Activated CD4-positive, alpha-beta memory T cell treated with anti-CD3 and anti-CD28 coated beads, Interleukin-2, amount 10 ng/mL, durations not matched to agents 7 days and 5 days (primary cell): ENCODE data around the gene OSBPL2. TPM values are rescaled to one million over a fixed set of nuclear protein-coding genes. Genes with fewer than 3 reads are reported as not detected.
A peak's percentile ranks its signal among the peaks of the same experiment; 100 is the strongest.

ENCODE experiments used
- CTCF ChIA-PET: fragments of 350-600 bp; sonication (Branson Sonifier 250); formaldehyde crosslinking; loops from one replicate; lab custom pipeline; 2021; ENCODE audit warnings: antibody characterized with exemption, inconsistent platforms; lab: Charles Lee
- POLR2A ChIA-PET: fragments of 350-600 bp; sonication (Branson Sonifier 250); formaldehyde crosslinking; loops from one replicate; lab custom pipeline; 2021; ENCODE audit warnings: antibody characterized with exemption; lab: Charles Lee
- DNase-seq: peaks from one replicate; pipeline ENCODE4 v3.0.0-alpha.2; 2020
- H3K27ac Mint-ChIP-seq: one replicate; pipeline ENCODE4 v1.8.0; 2021; ENCODE audit warnings: mild to moderate bottlenecking, mixed read lengths
- H3K27me3 Mint-ChIP-seq: one replicate; pipeline ENCODE4 v1.8.0; 2021; ENCODE audit warnings: mixed read lengths
- H3K36me3 Mint-ChIP-seq: one replicate; pipeline ENCODE4 v1.8.0; 2021; ENCODE audit warnings: low read depth, mixed read lengths
- H3K4me1 Mint-ChIP-seq: one replicate; pipeline ENCODE4 v1.8.0; 2021; ENCODE audit warnings: mixed read lengths
- H3K4me3 Mint-ChIP-seq: one replicate; pipeline ENCODE4 v1.8.0; 2021; ENCODE audit warnings: mild to moderate bottlenecking, mixed read lengths
- H3K9me3 Mint-ChIP-seq: one replicate; pipeline ENCODE4 v1.8.0; 2021; ENCODE audit warnings: mixed read lengths
- total RNA-seq, 2 experiments: library from RNA; stranded (reverse); gene quantifications; one replicate each; pipeline ENCODE4 v1.2.3, GENCODE V29; 2021

Gene OSBPL2
- total RNA-seq, 2 experiments from 2014 or later: 40.3 to 40.6 TPM

DNA sequence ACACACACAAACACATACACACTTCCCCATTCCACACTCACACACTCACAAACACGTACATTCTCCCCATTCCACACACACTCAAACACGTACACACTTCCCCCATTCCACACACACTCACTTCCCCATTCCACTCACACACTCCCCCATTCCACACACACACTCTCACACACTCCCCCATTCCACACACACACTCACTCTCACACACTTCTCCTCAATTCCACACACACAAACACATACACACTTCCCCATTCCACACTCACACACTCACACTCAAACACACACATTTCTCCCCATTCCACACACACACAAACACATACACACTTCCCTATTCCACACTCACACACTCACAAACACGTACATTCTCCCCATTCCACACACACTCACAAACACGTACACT lies 8.7 kb upstream of the OSBPL2 start:
- Mint-ChIP-seq H3K27ac (no peak overlapping the region), H3K27me3 (peaks cover 1% of the 10 kb centered on the region), H3K4me3 (no peak overlapping the region), H3K4me1 (no peaks in the 10 kb centered on the region), H3K36me3 (no peaks in the 10 kb centered on the region), H3K9me3 (no peaks in the 10 kb centered on the region)
- ChIA-PET POLR2A (no interaction called here), CTCF (no interaction called here)
- no peak for DNase-seq

DNA sequence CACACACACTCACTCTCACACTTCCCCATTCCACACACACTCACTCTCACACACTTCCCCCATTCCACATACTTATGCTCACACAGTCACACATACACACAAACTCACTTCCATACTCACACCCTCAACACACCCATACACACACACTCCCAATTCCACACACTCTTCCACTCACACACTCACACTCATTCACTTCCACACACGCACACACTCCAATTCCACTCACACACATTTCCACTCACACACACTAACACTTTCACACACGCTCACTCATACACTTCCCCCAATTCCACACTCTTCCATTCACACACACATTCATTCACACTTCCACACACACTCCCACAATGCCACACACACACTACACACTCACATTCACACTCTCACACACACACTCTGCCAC lies 8.0 kb upstream of the OSBPL2 start:
- Mint-ChIP-seq H3K27ac (no peak overlapping the region), H3K4me3 (no peak overlapping the region), H3K36me3 (no peaks in the 10 kb centered on the region), H3K9me3 (no peaks in the 10 kb centered on the region), H3K27me3 (peaks cover 1% of the 10 kb centered on the region), H3K4me1 (no peaks in the 10 kb centered on the region)
- CTCF ChIA-PET: no interaction called here
- POLR2A ChIA-PET: no interaction called here
- DNase-seq: no peak

DNA sequence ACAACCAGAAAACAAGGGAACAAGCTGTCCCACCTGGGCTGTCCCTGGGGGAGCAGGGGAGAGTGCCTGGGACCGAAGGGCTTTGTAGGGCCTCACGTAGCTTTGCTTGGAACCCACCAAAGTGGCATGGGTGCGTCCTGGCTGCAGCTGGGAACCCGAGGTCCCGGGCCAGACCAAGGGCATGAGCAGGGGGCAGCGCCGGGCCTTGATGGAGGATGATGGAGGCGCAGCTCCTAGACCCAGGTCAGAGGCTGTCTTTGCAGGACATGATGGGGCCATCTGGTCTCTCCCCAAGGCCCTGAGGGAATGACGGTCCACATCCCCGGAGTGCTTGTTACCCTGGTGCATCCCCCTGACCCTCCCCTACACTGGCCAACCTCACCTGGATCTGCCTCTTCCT lies 7.6 kb upstream of the OSBPL2 start:
- Mint-ChIP-seq H3K9me3 (no peaks in the 10 kb centered on the region), H3K27me3 (peaks cover 1% of the 10 kb centered on the region), H3K4me3 (no peak overlapping the region), H3K27ac (no peak overlapping the region), H3K36me3 (no peaks in the 10 kb centered on the region), H3K4me1 (no peaks in the 10 kb centered on the region)
- ChIA-PET CTCF (no interaction called here), POLR2A (no interaction called here)
- DNase-seq: no peak

DNA sequence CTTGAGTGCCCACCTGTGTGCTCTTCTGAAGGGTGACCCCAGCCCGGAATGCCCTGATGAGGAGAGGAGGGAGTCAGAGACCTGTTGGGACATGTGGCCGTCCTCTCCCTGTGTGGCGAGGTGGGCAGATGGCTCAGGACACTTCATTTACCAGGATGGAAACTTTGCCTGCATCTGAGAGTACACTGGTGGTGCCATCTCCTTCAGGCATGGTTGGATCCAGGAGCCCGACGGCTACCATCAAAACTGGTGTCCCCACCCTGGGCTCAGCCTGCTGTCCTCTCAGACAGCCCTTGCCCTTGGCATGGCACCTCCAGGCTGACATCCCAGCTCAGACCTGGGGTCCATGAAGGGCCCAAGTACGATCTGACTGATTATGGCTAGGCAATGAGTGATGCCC lies 7.0 kb upstream of the OSBPL2 start:
- H3K27me3 Mint-ChIP-seq: peaks cover 1% of the 10 kb centered on the region
- no peak overlapping the region for H3K27ac Mint-ChIP-seq
- POLR2A ChIA-PET: no interaction called here
- no peaks in the 10 kb centered on the region for H3K4me1 Mint-ChIP-seq
- no peak for DNase-seq
- CTCF ChIA-PET: no interaction called here
- no peaks in the 10 kb centered on the region for H3K9me3 Mint-ChIP-seq
- H3K4me3 Mint-ChIP-seq: no peak overlapping the region
- H3K36me3 Mint-ChIP-seq: no peaks in the 10 kb centered on the region

DNA sequence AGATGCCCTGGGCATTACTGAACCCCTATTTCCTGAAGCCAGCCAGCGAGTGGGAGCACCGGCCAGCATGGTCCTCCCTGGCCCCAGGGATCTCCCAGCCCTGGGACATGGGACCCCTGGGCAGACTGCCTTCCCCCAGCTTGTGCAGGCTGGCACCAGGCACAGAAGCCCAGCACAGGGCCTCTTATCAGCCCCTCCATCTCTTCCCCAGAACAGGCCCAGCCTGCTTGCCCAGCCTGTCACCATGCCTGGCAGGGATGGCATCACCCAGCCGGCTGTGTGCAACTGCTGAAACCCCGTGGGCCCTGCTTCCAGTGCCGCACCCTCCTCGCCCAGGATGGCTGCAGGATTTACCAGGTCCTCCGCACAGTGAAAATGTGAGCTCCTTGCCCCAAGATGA lies 6.1 kb upstream of the OSBPL2 start:
- CTCF ChIA-PET: no interaction called here
- Mint-ChIP-seq H3K9me3 (no peaks in the 10 kb centered on the region), H3K27ac (no peak overlapping the region), H3K4me3 (no peak overlapping the region), H3K4me1 (no peaks in the 10 kb centered on the region), H3K36me3 (no peaks in the 10 kb centered on the region), H3K27me3 (no peaks in the 10 kb centered on the region)
- POLR2A ChIA-PET: no interaction called here
- no peak for DNase-seq

DNA sequence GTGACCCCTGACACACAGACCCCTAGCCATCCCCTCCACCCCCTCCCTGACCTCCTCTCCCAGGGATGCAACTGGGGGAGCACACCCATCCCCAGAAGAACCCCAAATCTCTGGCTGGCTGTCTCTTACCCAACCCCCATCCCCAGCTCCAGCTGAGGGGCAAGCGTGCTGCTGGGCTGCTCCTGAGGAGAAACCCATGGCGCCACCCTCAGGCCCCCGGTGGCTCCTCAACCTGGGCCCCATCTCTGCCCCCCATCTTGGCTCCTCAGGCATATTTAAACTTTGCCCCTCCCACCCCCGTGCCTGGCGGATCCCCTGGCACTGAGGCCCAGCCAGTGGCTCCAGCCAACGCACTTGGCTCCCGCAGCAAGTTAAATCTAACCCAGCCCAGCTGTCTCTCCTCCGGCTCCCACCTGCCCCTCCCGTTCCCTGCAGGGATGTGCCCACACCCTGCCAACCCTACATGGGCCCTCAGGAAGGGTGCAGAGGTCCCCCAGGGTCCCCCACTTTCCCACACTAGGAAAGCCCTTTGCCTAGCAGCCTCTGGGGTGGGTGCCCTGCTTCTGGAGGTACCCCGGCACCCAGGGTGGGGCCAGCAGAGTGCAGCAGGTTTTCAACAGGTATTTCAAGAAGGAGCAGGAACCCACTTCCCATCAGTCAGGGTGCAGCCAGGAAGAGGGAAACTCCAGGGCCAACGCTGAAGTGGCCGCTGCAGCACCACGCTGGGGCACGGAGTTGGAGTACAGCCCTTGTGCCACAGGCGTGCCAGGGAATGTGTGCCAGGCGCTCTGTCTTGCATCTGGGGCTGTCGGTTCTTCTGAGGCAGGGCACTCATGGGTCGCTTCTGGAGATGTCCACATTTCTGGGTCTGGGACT lies 5.3 kb upstream of the OSBPL2 start:
- no peaks in the 10 kb centered on the region for H3K27me3 Mint-ChIP-seq
- CTCF ChIA-PET: no interaction called here
- H3K9me3 Mint-ChIP-seq: no peaks in the 10 kb centered on the region
- H3K27ac Mint-ChIP-seq: no peak overlapping the region
- no peak for DNase-seq
- POLR2A ChIA-PET: no interaction called here
- peaks cover 5% of the 10 kb centered on the region for H3K4me1 Mint-ChIP-seq
- no peak overlapping the region for H3K4me3 Mint-ChIP-seq
- no peaks in the 10 kb centered on the region for H3K36me3 Mint-ChIP-seq

DNA sequence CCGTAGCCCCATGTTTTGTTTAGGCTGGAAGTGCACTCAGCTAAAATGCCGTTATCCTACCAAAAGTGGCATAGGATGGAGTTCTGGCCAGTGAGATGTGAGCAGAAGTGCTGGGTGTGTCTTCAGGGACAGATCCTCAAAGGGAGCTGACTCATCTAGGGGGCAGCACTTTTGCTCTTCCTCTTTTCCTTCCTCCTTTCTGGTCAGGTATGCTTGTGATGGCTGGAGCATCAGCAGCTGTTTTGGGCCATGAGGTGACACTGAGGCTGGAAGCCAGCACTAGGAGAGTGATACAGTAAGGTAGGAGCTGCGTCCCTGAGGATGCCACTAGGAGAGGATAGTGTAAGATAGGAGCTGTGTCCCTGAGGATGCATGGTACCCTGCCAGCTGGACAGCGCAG lies 4.6 kb upstream of the OSBPL2 start:
- Mint-ChIP-seq H3K36me3 (no peaks in the 10 kb centered on the region), H3K27ac (no peak overlapping the region), H3K4me3 (no peak overlapping the region), H3K4me1 (peaks cover 7% of the 10 kb centered on the region), H3K9me3 (no peaks in the 10 kb centered on the region), H3K27me3 (no peaks in the 10 kb centered on the region)
- DNase-seq: no peak
- ChIA-PET POLR2A (no interaction called here), CTCF (interaction anchor here (0.8 kb wide), 1 partner anchor 12 kb away, joined by 3 read pairs; no protein-coding TSS in a partner anchor)

DNA sequence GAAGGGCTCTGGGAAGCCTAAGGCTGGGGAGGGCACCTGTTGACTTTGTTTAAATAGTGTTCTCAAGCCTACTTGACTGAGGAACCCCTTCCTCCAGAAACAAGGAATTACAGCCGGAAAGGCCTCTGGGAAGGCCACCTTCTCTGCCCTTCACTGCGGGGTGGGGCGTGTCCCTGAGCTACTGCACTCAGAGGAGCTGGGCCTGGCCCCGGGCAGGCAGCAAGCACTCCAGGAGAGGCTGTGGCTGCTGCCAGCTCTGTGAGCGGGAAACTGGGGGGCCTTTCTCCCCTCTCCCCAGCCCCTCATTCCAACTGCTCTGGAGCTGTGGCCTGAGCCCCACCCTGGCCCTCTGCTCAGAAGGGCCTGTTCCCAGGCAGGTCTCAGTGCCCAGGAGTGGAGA lies 4.0 kb upstream of the OSBPL2 start:
- Mint-ChIP-seq H3K4me3 (no peak overlapping the region), H3K36me3 (no peaks in the 10 kb centered on the region), H3K9me3 (no peaks in the 10 kb centered on the region), H3K27me3 (no peaks in the 10 kb centered on the region), H3K4me1 (peaks cover 11% of the 10 kb centered on the region), H3K27ac (no peak overlapping the region)
- no peak for DNase-seq
- ChIA-PET POLR2A (no interaction called here), CTCF (interaction anchor here (0.8 kb wide), 1 partner anchor 12 kb away, joined by 3 read pairs; no protein-coding TSS in a partner anchor)

DNA sequence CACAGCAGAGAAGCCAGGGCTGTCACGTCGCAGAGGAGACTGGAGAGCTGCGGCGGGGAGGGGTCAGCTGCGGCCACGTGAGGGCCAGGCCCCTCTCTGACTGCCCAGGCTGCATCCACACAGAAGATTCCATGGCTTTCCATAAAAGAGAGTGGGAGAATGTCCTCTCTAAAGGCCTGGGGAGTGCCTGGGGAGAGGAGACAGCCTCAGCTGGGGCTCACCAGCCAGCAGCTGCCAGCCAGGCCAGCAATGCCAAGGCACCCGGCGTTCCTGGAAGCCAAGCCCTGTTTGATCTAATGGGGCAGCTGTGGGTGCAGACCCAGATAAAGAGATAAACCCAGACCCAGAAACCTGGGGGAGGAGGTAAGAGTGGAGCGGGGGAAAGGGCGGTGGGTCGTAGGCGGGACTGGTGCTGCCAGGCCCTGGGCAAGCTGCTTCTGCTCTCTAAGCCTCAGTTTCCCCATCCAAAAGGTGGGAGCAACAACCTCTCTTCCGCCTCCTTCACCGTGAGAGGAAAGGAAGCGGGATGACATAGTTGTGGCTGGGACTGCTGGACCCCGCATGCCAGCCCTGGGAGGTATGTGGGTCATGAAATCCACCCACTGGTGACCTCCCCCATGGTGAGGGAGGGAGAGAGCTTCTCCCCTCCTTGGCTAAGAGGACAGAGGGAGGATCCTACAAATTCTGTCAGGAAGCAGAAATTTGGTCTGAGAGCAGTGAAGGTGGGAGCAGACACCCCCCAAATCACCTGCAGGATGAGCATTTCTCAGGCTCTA lies 3.1 kb upstream of the OSBPL2 start:
- no peak for DNase-seq
- CTCF ChIA-PET: no interaction called here
- Mint-ChIP-seq H3K27me3 (no peaks in the 10 kb centered on the region), H3K9me3 (no peaks in the 10 kb centered on the region), H3K27ac (no peak overlapping the region), H3K4me1 (peaks cover 19% of the 10 kb centered on the region), H3K36me3 (no peaks in the 10 kb centered on the region), H3K4me3 (no peak overlapping the region)
- POLR2A ChIA-PET: interaction anchor here (1.0 kb wide), 1 partner anchor 40 kb away, joined by 3 read pairs; no protein-coding TSS in a partner anchor

DNA sequence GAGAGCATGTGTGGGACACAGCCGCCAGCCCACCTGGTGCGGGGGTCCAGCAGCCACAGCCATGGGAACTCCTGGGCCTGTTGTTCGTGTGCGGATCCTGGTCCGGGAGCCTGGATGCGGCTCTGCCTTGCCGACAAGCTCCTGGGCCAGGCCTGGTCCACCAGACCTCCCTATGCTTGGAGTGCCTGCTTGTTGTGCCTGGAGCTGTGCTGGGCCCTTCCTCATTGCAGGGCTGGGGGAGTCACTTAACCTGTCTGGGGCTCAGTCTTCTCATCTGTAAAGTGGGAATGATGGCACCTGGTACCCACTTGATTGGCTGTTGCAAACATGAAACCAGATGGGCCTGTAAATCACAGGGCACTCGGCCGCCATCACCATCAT lies 2.6 kb upstream of the OSBPL2 start:
- peaks cover 23% of the 10 kb centered on the region for H3K4me1 Mint-ChIP-seq
- POLR2A ChIA-PET: interaction anchor here (1.0 kb wide), 1 partner anchor 41 kb away, joined by 3 read pairs; no protein-coding TSS in a partner anchor
- H3K27me3 Mint-ChIP-seq: no peaks in the 10 kb centered on the region
- H3K36me3 Mint-ChIP-seq: no peaks in the 10 kb centered on the region
- H3K9me3 Mint-ChIP-seq: no peaks in the 10 kb centered on the region
- H3K27ac Mint-ChIP-seq: no peak overlapping the region
- H3K4me3 Mint-ChIP-seq: no peak overlapping the region
- DNase-seq: no peak
- CTCF ChIA-PET: no interaction called here

DNA sequence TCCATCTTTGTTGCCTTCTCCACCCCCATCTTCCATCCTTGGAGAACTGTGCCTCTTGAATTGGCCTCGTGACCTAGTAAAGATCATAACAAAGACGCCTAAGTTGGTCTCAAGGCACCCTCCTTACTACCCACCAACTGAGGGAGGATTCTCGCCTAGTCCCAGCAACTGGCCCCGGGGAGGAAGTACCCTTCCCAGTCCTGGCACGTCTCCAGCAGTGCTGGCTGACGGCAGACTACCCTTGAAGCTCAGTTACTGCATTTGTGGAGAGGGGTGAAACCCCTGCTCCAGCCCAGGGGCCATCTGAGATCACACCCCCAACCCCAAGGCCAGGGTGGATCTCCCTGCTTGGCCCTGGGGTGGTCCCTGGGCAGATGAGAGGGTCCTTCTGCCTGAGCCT lies 2.1 kb upstream of the OSBPL2 start:
- Mint-ChIP-seq H3K4me3 (no peak overlapping the region), H3K27me3 (no peaks in the 10 kb centered on the region), H3K27ac (no peak overlapping the region), H3K4me1 (peaks cover 26% of the 10 kb centered on the region), H3K9me3 (no peaks in the 10 kb centered on the region), H3K36me3 (no peaks in the 10 kb centered on the region)
- ChIA-PET POLR2A (interaction anchor here (1.0 kb wide), 2 partner anchors 41 to 95 kb away, joined by 3 read pairs; no protein-coding TSS in a partner anchor), CTCF (no interaction called here)
- DNase-seq: no peak

DNA sequence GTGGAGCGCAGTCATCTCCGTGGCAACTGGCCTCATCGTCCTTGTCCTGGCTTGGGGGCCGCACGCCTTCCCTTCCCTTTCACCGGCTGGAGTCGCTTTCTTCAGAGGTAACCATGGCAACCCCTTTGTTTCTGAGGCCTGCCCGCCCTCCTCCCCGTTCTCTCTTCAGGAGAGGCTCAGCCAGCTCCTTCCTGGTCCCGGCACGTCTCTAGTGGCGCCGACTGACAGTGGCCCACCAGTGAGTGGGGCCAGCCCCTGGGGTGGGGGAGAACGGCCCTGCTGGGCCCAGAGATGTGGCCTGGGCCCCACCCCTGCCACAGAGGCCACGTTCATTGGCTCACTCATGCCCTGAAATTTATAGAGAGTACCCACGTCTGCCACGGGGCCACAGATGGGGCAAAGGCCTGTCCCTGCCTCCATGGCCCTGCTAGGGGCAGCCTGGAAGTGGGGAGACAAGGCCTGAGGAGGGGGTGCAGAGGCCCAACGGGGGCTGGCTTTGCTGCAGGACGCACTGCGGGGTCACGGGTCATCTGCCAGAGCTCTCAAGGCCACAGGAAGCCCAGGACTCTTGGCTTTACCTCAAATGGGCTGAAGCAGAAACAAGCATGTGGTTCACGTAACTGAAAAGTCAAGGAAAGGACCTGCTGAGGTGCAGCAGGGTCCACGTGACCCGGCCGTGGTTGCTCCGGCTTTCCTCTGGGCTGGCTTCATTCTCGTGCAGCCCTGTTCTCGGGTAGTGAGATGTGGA lies 1.4 kb upstream of the OSBPL2 start:
- DNase-seq: no peak
- ChIA-PET POLR2A (interaction anchor here (1.0 to 1.7 kb wide), 2 partner anchors 54 to 96 kb away, joined by 3 read pairs; partner anchors contain the start of gene MTG2), CTCF (no interaction called here)
- Mint-ChIP-seq H3K36me3 (peaks cover 5% of the 10 kb centered on the region), H3K4me3 (no peak overlapping the region), H3K9me3 (no peaks in the 10 kb centered on the region), H3K27ac (no peak overlapping the region), H3K4me1 (peaks cover 34% of the 10 kb centered on the region), H3K27me3 (no peaks in the 10 kb centered on the region)

DNA sequence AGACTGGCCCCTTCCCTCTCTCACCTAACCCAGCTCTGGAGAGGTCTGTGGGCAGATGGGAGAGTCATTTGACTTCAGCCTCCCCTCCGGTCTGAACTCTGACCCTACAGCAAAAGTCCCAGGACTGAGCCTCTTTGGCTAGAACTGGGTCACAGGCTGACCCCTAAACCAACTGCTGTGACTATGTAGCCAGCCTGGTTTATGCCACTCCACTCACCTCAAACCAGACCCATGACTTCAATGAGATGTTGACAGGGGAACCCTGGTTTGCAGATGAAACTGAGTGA lies 864 bp upstream of the OSBPL2 start:
- POLR2A ChIA-PET: interaction anchor here (1.5 to 1.7 kb wide), 2 partner anchors 54 to 65 kb away, joined by 3 to 4 read pairs; partner anchors contain the start of genes ADRM1 and MTG2
- CTCF ChIA-PET: no interaction called here
- Mint-ChIP-seq H3K4me1 (peaks cover 36% of the 10 kb centered on the region), H3K27ac (peak overlapping the region; percentile 72), H3K9me3 (no peaks in the 10 kb centered on the region), H3K27me3 (no peaks in the 10 kb centered on the region), H3K36me3 (peaks cover 6% of the 10 kb centered on the region), H3K4me3 (no peak overlapping the region)
- DNase-seq: no peak
